GM12864 (cell line): ENCODE results near the gene C10orf90.

Experiments
- DNase-seq: peaks from one replicate; pipeline ENCODE4 v3.0.0-alpha.2; 2011; ENCODE audit warnings: low read depth
- H3K4me3 ChIP-seq: 2 replicates; pipeline ENCODE4 v1.5.1; 2011; ENCODE audit warnings: mild to moderate bottlenecking, low read depth, low read length, control low read depth
- CTCF ChIP-seq: IDR thresholded peaks from 2 replicates; pipeline ENCODE4 v1.5.1; 2011; ENCODE audit warnings: low read depth, mild to moderate bottlenecking, moderate library complexity, low read length, control low read depth, inconsistent platforms; ENCODE audit errors: missing control alignments

Gene C10orf90

GRCh38 chr10:126452245-126452644 is 218.2 kb downstream of the C10orf90 start:
- H3K4me3 ChIP-seq, result no peak overlapping the region
- TF ChIP-seq CTCF, result no peak
- DNase-seq, result no peak

GRCh38 chr10:126448091-126448490 is 222.4 kb downstream of the C10orf90 start:
- no peak for TF ChIP-seq CTCF
- DNase-seq, result no peak
- H3K4me3 ChIP-seq, result no peak overlapping the region

DNA sequence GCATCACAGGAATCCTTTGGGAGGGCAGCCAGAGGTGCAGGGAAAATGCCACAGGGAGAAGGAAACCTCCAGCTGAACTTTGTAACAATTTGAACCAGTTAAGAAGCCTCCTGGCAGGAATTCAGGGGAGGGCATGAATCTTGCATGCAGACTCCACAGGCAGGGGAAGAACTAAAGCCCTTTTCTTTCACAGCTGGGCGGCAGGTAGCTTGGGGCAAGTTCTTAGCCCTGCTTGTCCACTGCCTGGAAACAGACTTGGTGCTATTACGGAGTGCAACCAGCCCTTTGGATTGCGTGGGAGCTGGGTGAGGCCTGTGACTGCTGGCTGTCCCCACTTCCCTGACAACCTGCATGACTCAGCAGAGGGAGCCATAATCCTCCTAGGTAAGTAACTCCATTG is 230.6 kb downstream of the C10orf90 start:
- DNase-seq, result no peak
- no peak for TF ChIP-seq CTCF
- H3K4me3 ChIP-seq, result no peak overlapping the region

DNA sequence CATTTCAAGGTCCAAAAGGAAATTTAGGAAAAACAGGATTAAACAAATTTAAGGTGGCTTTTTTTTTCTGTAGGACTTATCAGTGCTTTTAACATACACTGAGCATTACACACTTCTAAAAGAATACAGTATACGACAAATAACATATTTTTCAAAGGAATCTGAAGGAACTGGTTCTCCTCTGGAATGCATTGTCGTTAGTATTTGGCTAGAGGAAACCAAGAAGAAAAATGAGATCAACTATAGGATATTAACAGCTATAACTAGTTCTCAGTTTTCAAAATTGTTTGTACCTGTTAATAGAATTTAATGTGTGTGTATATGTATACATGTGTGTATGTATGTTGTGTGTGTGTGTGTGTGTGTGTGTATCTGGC is 232.1 kb downstream of the C10orf90 start:
- no peak overlapping the region for H3K4me3 ChIP-seq
- TF ChIP-seq CTCF, result no peak
- no peak for DNase-seq

DNA sequence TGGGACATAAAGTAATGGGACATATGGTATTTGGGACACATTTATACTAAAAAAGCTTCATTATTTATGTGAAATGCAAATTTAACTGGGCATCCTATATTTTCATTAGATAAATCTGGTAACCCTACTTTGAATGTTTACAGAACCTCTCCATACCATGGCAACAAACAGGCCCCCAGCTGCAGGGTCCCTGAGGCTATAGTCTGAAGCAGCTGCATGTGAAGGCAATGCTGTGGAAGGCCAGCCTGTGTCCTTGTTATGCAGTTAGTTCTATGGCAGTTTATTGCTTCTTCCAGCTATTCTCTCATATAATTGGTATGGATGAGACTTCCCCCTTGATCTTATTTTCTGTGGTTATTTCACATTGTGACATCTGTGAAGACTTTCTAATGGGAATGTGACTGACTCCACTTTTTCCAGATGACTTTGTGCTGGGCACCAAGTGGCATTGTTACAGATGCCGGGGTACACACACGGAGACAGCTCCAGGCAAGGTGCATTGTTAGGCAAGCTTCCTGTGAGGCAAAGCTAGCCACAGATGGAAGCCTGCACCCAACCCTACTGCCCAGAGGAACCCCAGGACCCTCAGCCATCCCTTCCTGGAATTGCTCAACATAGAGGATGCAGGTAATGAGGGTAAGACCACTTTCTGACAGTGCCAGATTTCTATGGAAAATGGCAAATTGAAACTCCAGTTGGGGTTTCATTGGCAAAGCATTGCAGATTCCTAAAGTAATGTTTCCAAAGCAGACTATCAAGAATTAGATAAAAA is 232.7 kb downstream of the C10orf90 start:
- TF ChIP-seq CTCF, result no peak
- DNase-seq, result no peak
- H3K4me3 ChIP-seq, result no peak overlapping the region

GRCh38 chr10:126434235-126434634 is 236.3 kb downstream of the C10orf90 start:
- no peak for DNase-seq
- TF ChIP-seq CTCF, result no peak
- no peak overlapping the region for H3K4me3 ChIP-seq

GRCh38 chr10:126433351-126433750 is 237.1 kb downstream of the C10orf90 start:
- no peak overlapping the region for H3K4me3 ChIP-seq
- no peak for TF ChIP-seq CTCF
- no peak for DNase-seq
